GM12878 (cell line): ENCODE results near the gene MORN2. TPM values are rescaled to one million over a fixed set of nuclear protein-coding genes. Genes with fewer than 3 reads are reported as not detected.

Source experiments
- ATAC-seq: fragments of 200-7000 bp; cut with Tn5 transposase; 3 replicates; pipeline ENCODE4 v1.9.1; 2020; ENCODE audit warnings: mild to moderate bottlenecking, moderate library complexity
- BruUV-seq: library from RNA; stranded (reverse); fragments of 400-500 nt; replicated peaks from 2 replicates; lab custom pipeline; 2021; lab: Mats Ljungman, UMichigan
- CTCF ChIA-PET: fragments of 300-600 bp; sonication (Branson Sonifier 250); formaldehyde crosslinking; extraction: SDS; loops from one replicate; lab custom pipeline; 2021; ENCODE audit warnings: inconsistent platforms; lab: Yijun Ruan, JAX
- POLR2A ChIA-PET: fragments of 350-600 bp; formaldehyde crosslinking; extraction: SDS; loops from one replicate; lab custom pipeline; 2021; ENCODE audit warnings: inconsistent platforms; lab: Charles Lee
- RAD21 ChIA-PET: fragments of 300-600 bp; sonication (Branson Sonifier 250); formaldehyde crosslinking; loops from one replicate; lab custom pipeline; 2023; ENCODE audit warnings: antibody characterized with exemption; ENCODE audit not compliant: unreplicated experiment; lab: Charles Lee
- SMC1A ChIA-PET: fragments of 300-600 bp; sonication (Branson Sonifier 250); formaldehyde crosslinking; loops from one replicate; lab custom pipeline; 2023; ENCODE audit not compliant: unreplicated experiment, uncharacterized antibody; lab: Charles Lee
- DNase-seq: peaks from one replicate; pipeline ENCODE4 v3.0.0-alpha.2; 2011; ENCODE audit warnings: low read depth, low spot score
- FAIRE-seq: peaks from 3 replicates; lab custom pipeline; 2011; peaks lifted over from hg19 to GRCh38; lab: Jason Lieb, UNC
- H2AFZ ChIP-seq: 2 replicates; pipeline ENCODE4 v1.6.0; 2011; ENCODE audit warnings: low read depth, low read length, control low read depth; ENCODE audit not compliant: control insufficient read depth
- H3K27ac ChIP-seq: 2 replicates; pipeline ENCODE4 v1.5.1; 2011; ENCODE audit warnings: control low read depth; ENCODE audit not compliant: control insufficient read depth, insufficient read depth
- H3K27me3 ChIP-seq, 2 experiments: replicated peaks in 1 of 2; 2 replicates each; pipeline versions ENCODE4 v1.6.0 to v1.6.1; 2011; ENCODE audit warnings: low read length in 1 of 2; ENCODE audit not compliant: control insufficient read depth in 2 of 2, insufficient read depth in 2 of 2
- H3K36me3 ChIP-seq, 2 experiments: 2 replicates each; pipeline ENCODE4 v1.5.1; 2011; ENCODE audit warnings: low read length in 1 of 2; ENCODE audit not compliant: control insufficient read depth in 2 of 2, insufficient read depth in 2 of 2
- H3K4me1 ChIP-seq: 2 replicates; pipeline ENCODE4 v1.6.1; 2011; ENCODE audit warnings: mild to moderate bottlenecking, low read length, moderate library complexity, mixed read lengths; ENCODE audit not compliant: control insufficient read depth, insufficient read depth
- H3K4me2 ChIP-seq: 2 replicates; pipeline ENCODE4 v1.6.0; 2011; ENCODE audit warnings: control low read depth; ENCODE audit not compliant: control insufficient read depth, insufficient read depth
- H3K4me3 ChIP-seq: fragments of 200-600 bp; sonication (generic); 2 replicates; pipeline ENCODE4 v1.5.1; 2016
- H3K79me2 ChIP-seq: 2 replicates; pipeline ENCODE4 v1.6.0; 2011; ENCODE audit warnings: low read length; ENCODE audit not compliant: control insufficient read depth, insufficient read depth
- H3K9ac ChIP-seq: 2 replicates; pipeline ENCODE4 v1.8.0; 2011; ENCODE audit warnings: low read length, control low read depth, mixed read lengths; ENCODE audit not compliant: control insufficient read depth, insufficient read depth
- H3K9me3 ChIP-seq: replicated peaks from 3 replicates; pipeline ENCODE4 v1.5.1; 2011; ENCODE audit warnings: mild to moderate bottlenecking, low read length; ENCODE audit not compliant: control insufficient read depth, insufficient read depth
- H4K20me1 ChIP-seq: 2 replicates; pipeline ENCODE4 v1.6.0; 2011; ENCODE audit not compliant: control insufficient read depth, insufficient read depth
- BCL11A ChIP-seq: IDR thresholded peaks from 2 replicates; pipeline ENCODE4 v1.6.1; 2011; ENCODE audit warnings: low read depth, low read length
- CHD4 ChIP-seq: fragments of 200-600 bp; sonication (generic); IDR thresholded peaks from 2 replicates; pipeline ENCODE4 v1.6.1; 2016; ENCODE audit warnings: mild to moderate bottlenecking
- CREB1 ChIP-seq: IDR thresholded peaks from 2 replicates; pipeline ENCODE4 v1.6.1; 2012; ENCODE audit warnings: low read depth, mild to moderate bottlenecking, inconsistent platforms
- CUX1 ChIP-seq: IDR thresholded peaks from 2 replicates; pipeline ENCODE4 v1.6.1; 2012; ENCODE audit warnings: improper control_type of control experiment, low read depth, low read length; ENCODE audit not compliant: insufficient replicate concordance
- EP300 ChIP-seq, 2 experiments: fragments of 150-350 bp in 1 of 2; IDR thresholded peaks; 2 replicates each; pipeline ENCODE4 v1.6.1; 2011 to 2012; ENCODE audit warnings: low read depth in 2 of 2, low read length in 2 of 2, borderline replicate concordance in 1 of 2, improper control_type of control experiment in 1 of 2, inconsistent platforms in 1 of 2; ENCODE audit not compliant: control insufficient read depth in 1 of 2
- ETV6 ChIP-seq, 2 experiments: fragments of 450-650 bp in 1 of 2; IDR thresholded peaks in 1 of 2; conservative IDR thresholded peaks in 1 of 2; 2 replicates each; pipeline ENCODE4 v1.6.1; 2014; ENCODE audit warnings: antibody characterized with exemption in 1 of 2, borderline replicate concordance in 1 of 2, low read depth in 1 of 2, mild to moderate bottlenecking in 1 of 2, moderate library complexity in 1 of 2
- HCFC1 ChIP-seq: fragments of 150-350 bp; IDR thresholded peaks from 2 replicates; pipeline ENCODE4 v1.6.1; 2014; ENCODE audit warnings: low read length
- IKZF1 ChIP-seq: fragments of 450-650 bp; conservative IDR thresholded peaks from 2 replicates; pipeline ENCODE4 v1.6.1; 2017; ENCODE audit warnings: antibody characterized with exemption, mild to moderate bottlenecking
- IRF4 ChIP-seq: IDR thresholded peaks from 2 replicates; pipeline ENCODE4 v1.6.1; 2011; ENCODE audit warnings: low read depth, low read length
- JUND ChIP-seq: IDR thresholded peaks from 2 replicates; pipeline ENCODE4 v1.6.1; 2012; ENCODE audit warnings: low read depth, mild to moderate bottlenecking, low read length, improper control_type of control experiment, moderate library complexity
- KDM1A ChIP-seq: fragments of 200-600 bp; sonication (generic); IDR thresholded peaks from 2 replicates; pipeline ENCODE4 v1.6.1; 2016; ENCODE audit warnings: borderline replicate concordance
- MEF2B ChIP-seq: fragments of 450-650 bp; IDR thresholded peaks from 2 replicates; pipeline ENCODE4 v1.6.1; 2018; ENCODE audit warnings: mild to moderate bottlenecking, moderate library complexity; ENCODE audit not compliant: partially characterized antibody, poor library complexity, severe bottlenecking
- PAX8 ChIP-seq: fragments of 450-650 bp; IDR thresholded peaks from 2 replicates; pipeline ENCODE4 v1.6.1; 2017; ENCODE audit warnings: mild to moderate bottlenecking, moderate library complexity
- RAD21 ChIP-seq: IDR thresholded peaks from 2 replicates; pipeline ENCODE4 v1.6.1; 2011; ENCODE audit warnings: mild to moderate bottlenecking, low read depth, low read length, moderate library complexity; ENCODE audit not compliant: insufficient read depth
- RUNX3 ChIP-seq: IDR thresholded peaks from 2 replicates; pipeline ENCODE4 v1.6.1; 2012; ENCODE audit warnings: low read length, inconsistent platforms
- STAT1 ChIP-seq: fragments of 450-650 bp; conservative IDR thresholded peaks from 2 replicates; pipeline ENCODE4 v1.6.1; 2014; ENCODE audit warnings: antibody characterized with exemption, mild to moderate bottlenecking
- ZBED1 ChIP-seq: IDR thresholded peaks from 2 replicates; pipeline ENCODE4 v1.6.1; 2016; ENCODE audit warnings: borderline replicate concordance
- in situ Hi-C: fragments of 300-500 bp; cut with MboI; formaldehyde crosslinking; loops from 9 replicates; pipeline ENCODE4 v1.14.3; 2018; ENCODE audit warnings: mixed read lengths
- intact Hi-C: fragments of 100-400 bp; cut with micrococcal nuclease; formaldehyde crosslinking; loops from one replicate; pipeline ENCODE4 v1.14.2; 2022; ENCODE audit not compliant: unreplicated experiment
- polyA plus RNA-seq, 11 experiments: library from polyadenylated mRNA; depleted of rRNA in 4 of 11; unstranded in 6 of 11; stranded (reverse) in 5 of 11; fragments of >200 nt; fragmentation: Nextera tagmentation in 4 of 11; fragmentation: Illumina TruSeq in 1 of 11; extraction: Ambion mirVana in 4 of 11; extraction: Trizol in 1 of 11; gene quantifications; 1 replicate in 1 of 11; 2 replicates in 10 of 11; pipeline versions ENCODE4 v1.2.1 to v1.2.3, GENCODE V29; 2011 to 2016; ENCODE audit warnings: inconsistent platforms in 2 of 11, missing spikeins in 2 of 11, low read depth in 1 of 11
- total RNA-seq, 4 experiments: library from RNA; depleted of rRNA in 3 of 4; stranded (reverse); fragments of >200 nt in 3 of 4; fragmentation: Illumina TruSeq in 1 of 4; extraction: Trizol in 1 of 4; gene quantifications; 2 replicates each; pipeline versions ENCODE4 v1.2.1 to v1.2.3, GENCODE V29; 2013 to 2021

MORN2 gene
- total and polyA plus RNA-seq, 10 of the 15 experiments (the other 5 are each of a cell fraction or from before 2014, with no cell fraction given): 2.3 to 26.9 (median 8.0) TPM

- H3K4me2 ChIP-seq: no peak overlapping the region
- FAIRE-seq: no peak
- CTCF ChIA-PET: no interaction called here
- no peak overlapping the region for H2AFZ ChIP-seq
- no peak overlapping the region for H3K4me3 ChIP-seq
- POLR2A ChIA-PET: no interaction called here
- peaks cover 0 to 6% of the 10 kb centered on the region in 2 experiments; a peak in 3 of 4 replicates for H3K36me3 ChIP-seq
- intact Hi-C loops: no loop called here
- RAD21 ChIA-PET: no interaction called here
- no peak overlapping the region for H3K27ac ChIP-seq
- in situ Hi-C loops: no loop called here
- H3K27me3 ChIP-seq: no peaks in the 10 kb centered on the region
- SMC1A ChIA-PET: no interaction called here
- no peak for DNase-seq
- no peaks in the 10 kb centered on the region; the same call in 2 of the 3 replicates for H3K9me3 ChIP-seq
- no peaks in the 10 kb centered on the region for H3K4me1 ChIP-seq
- no TSS peak for BruUV-seq
- H3K79me2 ChIP-seq: no peaks in the 10 kb centered on the region
- H4K20me1 ChIP-seq: no peaks in the 10 kb centered on the region
- H3K9ac ChIP-seq: no peak overlapping the region
- no peak for ATAC-seq
- no peak for TF ChIP-seq EP300 (IDR thresholded peaks at IDR 0.05; ENCODE audit: borderline replicate concordance in 1 of 2, control insufficient read depth in 1 of 2, low read depth in 2 of 2, low read length in 2 of 2)
- no peak for TF ChIP-seq HCFC1
- no peak for TF ChIP-seq ZBED1
- TF ChIP-seq IKZF1: no peak
- no peak for TF ChIP-seq RAD21
- no peak for TF ChIP-seq MEF2B
- TF ChIP-seq CHD4: no peak
- TF ChIP-seq ETV6 (conservative IDR thresholded peaks at IDR 0.05 in 1 of 2, IDR thresholded peaks at IDR 0.05 in 1 of 2; ENCODE audit: borderline replicate concordance in 1 of 2, low read depth in 1 of 2): no peak
- no peak for TF ChIP-seq PAX8
- no peak for TF ChIP-seq CUX1
- TF ChIP-seq CREB1: no peak
- TF ChIP-seq IRF4: no peak
- no peak for TF ChIP-seq STAT1
- TF ChIP-seq RUNX3: no peak
- TF ChIP-seq BCL11A: no peak
- TF ChIP-seq KDM1A: no peak
- no peak for TF ChIP-seq JUND
These were observed 13.3 kb upstream of the MORN2 start for GRCh38 chr2:38862476-38862875.
